Stomach (tissue), 4 donors: Measurements from ENCODE around the gene SCN1A.

ENCODE experiments used
- EP300 ChIP-seq: sonication (generic); formaldehyde crosslinking; IDR thresholded peaks from one replicate; pipeline ENCODE4 v1.6.1; 2017; ENCODE audit warnings: antibody characterized with exemption
- POLR2A ChIP-seq, 4 donors: fragments of 450-650 bp; IDR thresholded peaks; one replicate each; pipeline ENCODE4 v1.6.1; 2016; ENCODE audit warnings: antibody characterized with exemption in 4 of 4, control low read depth in 2 of 4, mild to moderate bottlenecking in 1 of 4, moderate library complexity in 1 of 4
- POLR2AphosphoS5 ChIP-seq, 3 donors: sonication (generic); formaldehyde crosslinking; IDR thresholded peaks; one replicate each; pipeline ENCODE4 v1.6.1; 2016; ENCODE audit warnings: antibody characterized with exemption in 3 of 3
- TF ChIP-seq, protein P1 (sequence below), 7 experiments: fragments of 450-650 bp in 4 of 7; fragments of 200-600 bp in 3 of 7; sonication (generic) in 3 of 7; IDR thresholded peaks; one replicate each; pipeline ENCODE4 v1.5.1; 2016 to 2019; ENCODE audit warnings: antibody characterized with exemption in 7 of 7, control low read depth in 2 of 7, mild to moderate bottlenecking in 1 of 7

DNA sequence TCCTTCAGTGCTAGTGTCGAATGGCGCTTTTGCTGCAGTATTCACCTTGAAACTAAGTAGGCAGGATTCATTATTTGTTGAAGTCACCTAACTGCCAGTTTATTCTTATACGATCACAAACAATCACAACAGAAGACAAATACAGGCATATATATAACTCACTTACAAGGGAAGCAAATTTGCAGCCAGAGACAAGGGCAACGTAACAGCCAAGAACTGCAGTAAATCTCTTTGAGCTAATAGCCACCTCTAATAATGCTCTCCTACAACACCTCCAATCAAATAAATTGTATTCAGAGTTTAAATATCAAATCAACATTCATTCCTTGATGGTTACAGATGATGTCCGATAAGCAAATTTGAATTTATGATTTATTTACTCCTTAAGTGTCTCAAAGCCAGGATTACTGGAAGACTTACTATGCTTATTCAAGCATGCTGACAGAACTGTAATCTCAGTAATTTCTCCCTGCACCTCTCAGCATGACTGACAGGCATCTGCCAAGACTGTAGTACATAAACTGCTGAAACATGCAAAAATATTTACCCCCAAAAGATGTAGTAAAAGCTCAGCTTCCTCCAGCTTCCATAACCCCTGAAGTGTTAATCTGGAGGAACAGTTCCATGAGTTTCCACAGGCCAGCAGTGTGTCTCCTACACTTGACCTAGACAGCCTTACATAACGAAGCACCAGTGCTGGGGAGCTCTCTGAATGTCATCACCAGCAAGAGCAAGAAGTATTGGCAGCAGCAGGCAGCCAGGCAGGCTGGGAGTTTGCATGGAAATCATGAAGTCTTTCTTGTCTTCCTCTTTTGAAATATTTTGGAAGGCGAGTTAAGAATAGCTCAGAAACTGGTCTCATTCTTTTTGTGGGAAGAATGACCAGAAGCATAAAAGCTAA lies 20.9 kb upstream of the SCN1A start:
- TF ChIP-seq POLR2AphosphoS5 (IDR thresholded peaks at IDR 0.05): no peak
- TF ChIP-seq, protein P1, sequence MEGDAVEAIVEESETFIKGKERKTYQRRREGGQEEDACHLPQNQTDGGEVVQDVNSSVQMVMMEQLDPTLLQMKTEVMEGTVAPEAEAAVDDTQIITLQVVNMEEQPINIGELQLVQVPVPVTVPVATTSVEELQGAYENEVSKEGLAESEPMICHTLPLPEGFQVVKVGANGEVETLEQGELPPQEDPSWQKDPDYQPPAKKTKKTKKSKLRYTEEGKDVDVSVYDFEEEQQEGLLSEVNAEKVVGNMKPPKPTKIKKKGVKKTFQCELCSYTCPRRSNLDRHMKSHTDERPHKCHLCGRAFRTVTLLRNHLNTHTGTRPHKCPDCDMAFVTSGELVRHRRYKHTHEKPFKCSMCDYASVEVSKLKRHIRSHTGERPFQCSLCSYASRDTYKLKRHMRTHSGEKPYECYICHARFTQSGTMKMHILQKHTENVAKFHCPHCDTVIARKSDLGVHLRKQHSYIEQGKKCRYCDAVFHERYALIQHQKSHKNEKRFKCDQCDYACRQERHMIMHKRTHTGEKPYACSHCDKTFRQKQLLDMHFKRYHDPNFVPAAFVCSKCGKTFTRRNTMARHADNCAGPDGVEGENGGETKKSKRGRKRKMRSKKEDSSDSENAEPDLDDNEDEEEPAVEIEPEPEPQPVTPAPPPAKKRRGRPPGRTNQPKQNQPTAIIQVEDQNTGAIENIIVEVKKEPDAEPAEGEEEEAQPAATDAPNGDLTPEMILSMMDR (IDR thresholded peaks at IDR 0.05): no peak
- no peak for TF ChIP-seq POLR2A (IDR thresholded peaks at IDR 0.05)
- no peak for TF ChIP-seq EP300
